Activated naive CD4-positive, alpha-beta T cell treated with anti-CD3 and anti-CD28 coated beads, Interleukin-2, amount 50 U/mL, for 72 hours (primary cell): ENCODE measurements around the gene RYR2. TPM values are rescaled to one million over a fixed set of nuclear protein-coding genes. Genes with fewer than 3 reads are reported as not detected.

Experiments used
- ATAC-seq, 2 donors: fragments of 150-1000 bp; cut with Tn5 transposase; 2 replicates each; pipeline ENCODE4 v1.10.0; 2021; ENCODE audit warnings: mild to moderate bottlenecking in 2 of 2, moderate library complexity in 2 of 2
- DNase-seq, 2 donors: peaks; one replicate each; pipeline ENCODE4 v3.0.0; 2021 to 2022; ENCODE audit warnings: low spot score in 2 of 2
- H3K27ac Mint-ChIP-seq, 2 donors: one replicate each; pipeline ENCODE4 v1.8.0; 2022; ENCODE audit warnings: mild to moderate bottlenecking in 2 of 2, mixed read lengths in 2 of 2
- H3K36me3 Mint-ChIP-seq, 2 donors: one replicate each; pipeline ENCODE4 v1.8.0; 2022; ENCODE audit warnings: mixed read lengths in 2 of 2
- H3K9me3 Mint-ChIP-seq, 2 donors: one replicate each; pipeline ENCODE4 v1.8.0; 2022; ENCODE audit warnings: mixed read lengths in 2 of 2
- total RNA-seq, 2 donors: library from RNA; stranded (reverse); gene quantifications; one replicate each; pipeline ENCODE4 v1.2.3, GENCODE V29; 2022

Gene RYR2
- total RNA-seq, 2 donors from 2014 or later = not detected

DNA sequence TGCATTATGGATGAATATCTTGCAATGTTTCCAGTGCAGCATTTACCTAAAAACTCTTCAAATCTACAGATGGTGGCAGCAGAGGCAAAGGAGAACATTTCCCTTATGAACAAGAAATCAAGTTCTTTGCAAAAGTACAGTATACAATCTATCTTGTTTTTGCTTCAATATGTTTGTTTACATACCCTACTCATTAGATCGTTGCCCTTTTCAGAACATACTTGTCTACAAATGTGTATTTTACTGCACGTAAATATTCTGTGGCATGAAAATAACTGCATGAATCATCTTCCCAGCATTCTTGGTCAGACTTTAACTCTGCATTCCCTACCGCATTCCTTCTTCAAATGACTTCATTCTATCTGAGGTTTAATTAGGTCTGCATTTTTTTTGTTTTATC lies 636.0 kb downstream of the RYR2 start:
- Mint-ChIP-seq H3K27ac (no peak overlapping the region), H3K36me3 (no peaks in the 10 kb centered on the region), H3K9me3 (peaks cover 0 to 4% of the 10 kb centered on the region in 2 donors)
- ATAC-seq (no peak), DNase-seq (no peak)

DNA sequence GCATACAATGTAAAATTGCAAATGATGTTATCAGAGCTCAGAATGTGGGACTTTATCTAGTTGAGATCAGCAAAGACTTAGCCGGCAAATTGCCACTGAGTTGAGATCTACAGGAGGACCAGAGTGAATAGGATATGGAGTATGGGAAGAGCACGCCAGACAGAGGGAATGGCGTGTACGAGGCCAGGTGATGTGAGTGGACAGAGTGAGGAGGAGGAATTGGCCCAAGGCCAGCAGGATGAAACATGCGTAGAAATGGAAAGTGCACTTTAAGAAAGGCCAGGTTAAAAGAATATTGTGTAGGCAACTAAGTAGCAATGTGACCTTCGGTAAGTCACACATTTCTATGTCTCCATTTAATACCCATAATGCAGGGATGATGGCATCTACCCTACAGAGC lies 637.7 kb downstream of the RYR2 start:
- DNase-seq (no peak), ATAC-seq (no peak)
- H3K27ac Mint-ChIP-seq = no peak overlapping the region
- H3K36me3 Mint-ChIP-seq = no peaks in the 10 kb centered on the region
- H3K9me3 Mint-ChIP-seq = peaks cover 4 to 5% of the 10 kb centered on the region in 2 donors

GRCh38 chr1:237681210-237681609 lies 639.2 kb downstream of the RYR2 start:
- H3K36me3 Mint-ChIP-seq = no peaks in the 10 kb centered on the region

GRCh38 chr1:237684236-237684635 lies 642.3 kb downstream of the RYR2 start:
- Mint-ChIP-seq H3K36me3 (no peaks in the 10 kb centered on the region), H3K27ac (no peak overlapping the region), H3K9me3 (peaks cover 4 to 5% of the 10 kb centered on the region in 2 donors)
- ATAC-seq (no peak), DNase-seq (no peak)

More at GRCh38 chr1:237681210-237681609, 639.2 kb downstream of the RYR2 start:
- no peak for ATAC-seq
- DNase-seq = no peak
- Mint-ChIP-seq H3K9me3 (peaks cover 4 to 5% of the 10 kb centered on the region in 2 donors), H3K27ac (no peak overlapping the region)

GRCh38 chr1:237685551-237685950 lies 643.6 kb downstream of the RYR2 start:
- no peaks in the 10 kb centered on the region for H3K36me3 Mint-ChIP-seq
- H3K27ac Mint-ChIP-seq = no peak overlapping the region
- H3K9me3 Mint-ChIP-seq = peaks cover 0 to 5% of the 10 kb centered on the region in 2 donors
- DNase-seq (no peak), ATAC-seq (no peak)

- no peaks in the 10 kb centered on the region for H3K36me3 Mint-ChIP-seq
- peaks cover 0 to 5% of the 10 kb centered on the region in 2 donors for H3K9me3 Mint-ChIP-seq
- DNase-seq (no peak), ATAC-seq (no peak)
- no peak overlapping the region for H3K27ac Mint-ChIP-seq
Observed at GRCh38 chr1:237687804-237688203, 645.8 kb downstream of the RYR2 start.

- ATAC-seq = no peak
- Mint-ChIP-seq H3K9me3 (no peaks in the 10 kb centered on the region), H3K27ac (no peak overlapping the region), H3K36me3 (no peaks in the 10 kb centered on the region)
- no peak for DNase-seq
Observed at GRCh38 chr1:237690656-237691055, 648.7 kb downstream of the RYR2 start.

DNA sequence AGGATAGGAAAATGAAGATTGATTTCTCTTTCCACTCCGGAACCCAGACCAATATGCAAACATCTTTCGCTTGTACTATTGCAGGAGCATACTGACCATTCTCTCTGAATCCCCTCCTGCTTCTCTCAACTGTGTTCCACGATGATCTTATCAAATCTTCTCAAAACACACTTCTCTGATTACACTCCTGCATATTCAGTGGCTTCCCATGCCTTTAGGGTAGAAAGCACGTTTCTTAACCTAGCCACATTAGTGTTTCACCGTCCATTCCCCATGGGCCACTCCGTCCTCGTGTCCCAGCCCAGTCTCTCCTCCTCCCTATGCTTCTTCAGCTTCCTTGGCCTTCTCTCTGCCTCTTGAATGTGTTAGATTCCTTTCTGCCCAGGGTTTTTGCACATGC lies 650.3 kb downstream of the RYR2 start:
- DNase-seq (no peak), ATAC-seq (no peak)
- Mint-ChIP-seq H3K36me3 (no peaks in the 10 kb centered on the region), H3K27ac (no peak overlapping the region), H3K9me3 (no peaks in the 10 kb centered on the region)

GRCh38 chr1:237695878-237696277 lies 653.9 kb downstream of the RYR2 start:
- DNase-seq (no peak), ATAC-seq (no peak)
- Mint-ChIP-seq H3K36me3 (no peaks in the 10 kb centered on the region), H3K9me3 (no peaks in the 10 kb centered on the region), H3K27ac (no peak overlapping the region)

- ATAC-seq = no peak
- Mint-ChIP-seq H3K36me3 (no peaks in the 10 kb centered on the region), H3K9me3 (peaks cover under 1 to 1% of the 10 kb centered on the region in 2 donors), H3K27ac (no peak overlapping the region)
- DNase-seq = no peak
Observed at GRCh38 chr1:237700181-237700580, 658.2 kb downstream of the RYR2 start.

- H3K36me3 Mint-ChIP-seq = no peaks in the 10 kb centered on the region
- ATAC-seq (no peak), DNase-seq (no peak)
- peaks cover 5% of the 10 kb centered on the region in 2 donors for H3K9me3 Mint-ChIP-seq
- no peak overlapping the region for H3K27ac Mint-ChIP-seq
Observed at GRCh38 chr1:237701534-237701933, 659.5 kb downstream of the RYR2 start.

GRCh38 chr1:237702161-237702560 lies 660.2 kb downstream of the RYR2 start:
- ATAC-seq = no peak
- H3K27ac Mint-ChIP-seq = no peak overlapping the region
- no peak for DNase-seq
- no peaks in the 10 kb centered on the region for H3K36me3 Mint-ChIP-seq
- H3K9me3 Mint-ChIP-seq = peaks cover 5% of the 10 kb centered on the region in 2 donors

- no peak for ATAC-seq
- Mint-ChIP-seq H3K27ac (no peak overlapping the region), H3K9me3 (peaks cover 5% of the 10 kb centered on the region in 2 donors), H3K36me3 (no peaks in the 10 kb centered on the region)
- no peak for DNase-seq
Observed at GRCh38 chr1:237705462-237705861, 663.5 kb downstream of the RYR2 start.

GRCh38 chr1:237709355-237709754 lies 667.4 kb downstream of the RYR2 start:
- H3K27ac Mint-ChIP-seq = no peak overlapping the region
- H3K36me3 Mint-ChIP-seq = no peaks in the 10 kb centered on the region
- peaks cover 8 to 13% of the 10 kb centered on the region in 2 donors for H3K9me3 Mint-ChIP-seq
- ATAC-seq = no peak
- no peak for DNase-seq

- no peak for DNase-seq
- H3K27ac Mint-ChIP-seq = no peak overlapping the region
- peaks cover 4 to 10% of the 10 kb centered on the region in 2 donors for H3K9me3 Mint-ChIP-seq
- ATAC-seq = no peak
- H3K36me3 Mint-ChIP-seq = no peaks in the 10 kb centered on the region
Observed at GRCh38 chr1:237711281-237711680, 669.3 kb downstream of the RYR2 start.

DNA sequence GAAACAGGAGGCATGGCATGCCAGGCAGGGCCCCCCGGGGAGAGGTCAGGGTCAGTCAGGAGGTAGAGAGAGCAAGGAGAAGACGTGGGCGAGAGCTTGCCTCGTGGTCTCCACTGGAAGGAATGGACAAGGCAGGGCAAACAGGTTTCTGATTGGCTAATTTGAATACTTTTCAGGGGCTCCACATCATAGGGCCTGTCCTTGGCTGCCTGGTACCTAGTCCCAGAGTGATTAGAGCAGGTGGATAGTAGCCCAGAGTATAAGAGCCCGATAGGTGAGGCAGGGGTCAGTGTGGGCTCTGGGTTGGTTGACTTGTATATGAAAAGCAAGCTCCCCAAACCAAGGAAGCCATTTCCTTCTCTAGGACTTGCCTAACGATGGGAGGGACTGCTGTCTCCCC lies 670.1 kb downstream of the RYR2 start:
- Mint-ChIP-seq H3K36me3 (no peaks in the 10 kb centered on the region), H3K27ac (no peak overlapping the region), H3K9me3 (peaks cover 4 to 10% of the 10 kb centered on the region in 2 donors)
- ATAC-seq = no peak
- DNase-seq = no peak

- H3K9me3 Mint-ChIP-seq = peaks cover 4 to 10% of the 10 kb centered on the region in 2 donors
- DNase-seq (no peak), ATAC-seq (no peak)
- H3K36me3 Mint-ChIP-seq = no peaks in the 10 kb centered on the region
- no peak overlapping the region for H3K27ac Mint-ChIP-seq
Observed at GRCh38 chr1:237712586-237713157, 670.7 kb downstream of the RYR2 start.

DNA sequence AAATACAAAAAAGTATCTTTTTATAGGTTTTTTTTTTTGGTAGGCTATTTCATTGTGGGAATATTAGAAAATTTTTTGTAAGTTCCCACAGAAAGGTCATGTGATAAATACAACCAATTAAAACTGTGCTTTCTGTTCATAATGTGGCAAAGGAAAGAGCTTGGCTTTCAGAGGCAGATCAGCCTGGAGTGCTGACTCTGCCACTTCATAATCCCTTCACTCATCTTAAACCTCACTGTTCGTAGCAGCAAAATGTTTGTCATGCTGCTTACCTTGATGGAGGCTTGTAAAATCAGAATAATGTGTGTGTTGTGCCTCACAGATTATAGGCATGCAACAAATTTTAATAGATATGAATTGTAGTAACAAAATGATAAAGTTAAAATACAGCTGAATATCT lies 671.9 kb downstream of the RYR2 start:
- H3K9me3 Mint-ChIP-seq = peaks cover 4 to 11% of the 10 kb centered on the region in 2 donors
- DNase-seq (no peak), ATAC-seq (no peak)
- no peaks in the 10 kb centered on the region for H3K36me3 Mint-ChIP-seq
- H3K27ac Mint-ChIP-seq = no peak overlapping the region
